Loucy (cell line): ENCODE results near the gene UQCR11.

Source experiments
- H2AFZ ChIP-seq: fragments of 200-600 bp; sonication (generic); 2 replicates; pipeline ENCODE4 v1.6.0; 2016; ENCODE audit warnings: antibody characterized with exemption, mild to moderate bottlenecking, low read length, moderate library complexity
- H3F3A ChIP-seq: fragments of 200-600 bp; 2 replicates; pipeline ENCODE4 v1.6.0; 2016; ENCODE audit warnings: antibody characterized with exemption, low read depth, mild to moderate bottlenecking
- H3K27me3 ChIP-seq: fragments of 200-600 bp; sonication (generic); 2 replicates; pipeline ENCODE4 v1.6.1; 2014; ENCODE audit warnings: low read length, mild to moderate bottlenecking; ENCODE audit not compliant: insufficient read depth, poor library complexity, severe bottlenecking
- H3K36me3 ChIP-seq: fragments of 200-600 bp; sonication (generic); 2 replicates; pipeline ENCODE4 v1.6.1; 2016; ENCODE audit warnings: low read length; ENCODE audit not compliant: insufficient read depth
- H3K4me1 ChIP-seq: fragments of 200-600 bp; sonication (generic); 2 replicates; pipeline ENCODE4 v1.5.1; 2014; ENCODE audit warnings: low read length, mild to moderate bottlenecking; ENCODE audit not compliant: insufficient read depth, poor library complexity, severe bottlenecking
- H3K4me2 ChIP-seq: fragments of 200-600 bp; sonication (generic); 2 replicates; pipeline ENCODE4 v1.6.0; 2014; ENCODE audit warnings: antibody characterized with exemption, low read length, low read depth, mild to moderate bottlenecking; ENCODE audit not compliant: poor library complexity, severe bottlenecking
- H3K4me3 ChIP-seq: fragments of 200-600 bp; sonication (generic); 2 replicates; pipeline ENCODE4 v1.5.1; 2014; ENCODE audit warnings: low read length, mild to moderate bottlenecking, mixed read lengths; ENCODE audit not compliant: poor library complexity, severe bottlenecking
- H3K79me2 ChIP-seq: fragments of 200-600 bp; sonication (generic); 2 replicates; pipeline ENCODE4 v1.6.1; 2014; ENCODE audit warnings: low read length; ENCODE audit not compliant: insufficient read depth
- H3K9ac ChIP-seq: fragments of 200-600 bp; sonication (generic); 2 replicates; pipeline ENCODE4 v1.6.0; 2014; ENCODE audit warnings: mild to moderate bottlenecking, low read depth, low read length, moderate library complexity; ENCODE audit not compliant: poor library complexity, severe bottlenecking
- H3K9me2 ChIP-seq: fragments of 200-600 bp; sonication (generic); replicated peaks from 2 replicates; pipeline ENCODE4 v1.6.1; 2016; ENCODE audit warnings: low read depth, low read length, mixed read lengths
- H3K9me3 ChIP-seq: fragments of 200-600 bp; sonication (generic); 2 replicates; pipeline ENCODE4 v1.6.1; 2014; ENCODE audit warnings: mild to moderate bottlenecking, antibody characterized with exemption, low read length, low read depth; ENCODE audit not compliant: insufficient read depth
- H4K20me1 ChIP-seq: fragments of 200-600 bp; sonication (generic); 2 replicates; pipeline ENCODE4 v1.6.0; 2014; ENCODE audit warnings: antibody characterized with exemption, low read length, mild to moderate bottlenecking; ENCODE audit not compliant: insufficient read depth, poor library complexity, severe bottlenecking
- EZH2phosphoT487 ChIP-seq: fragments of 200-600 bp; IDR thresholded peaks from 2 replicates; pipeline ENCODE4 v1.6.1; 2018; ENCODE audit warnings: antibody characterized with exemption, mild to moderate bottlenecking, moderate library complexity, borderline replicate concordance
- TF ChIP-seq, protein P1 (sequence below): fragments of 200-600 bp; sonication (generic); conservative IDR thresholded peaks from 2 replicates; pipeline ENCODE4 v1.5.1; 2014; ENCODE audit warnings: mild to moderate bottlenecking, antibody characterized with exemption, low read length

The UQCR11 gene

GRCh38 chr19:1605236-1606137 lies at the start of gene UQCR11:
TSS of gene UQCR11 (minus strand) at chr19:1605462. CDS start at chr19:1605409, 53 bp downstream.
- Histone ChIP-seq H3K9me2 (no peaks in the 10 kb centered on the region), H4K20me1 (peaks cover 14% of the 10 kb centered on the region), H3K36me3 (peaks cover 10% of the 10 kb centered on the region; the same call in 1 of the 2 replicates), H3K4me3 (peak within 1 kb of the TSS; percentile 100), H2AFZ (peak within 1 kb of the TSS; percentile 92), H3F3A (peaks cover 6% of the 10 kb centered on the region; the same call in 1 of the 2 replicates), H3K79me2 (peaks cover 45% of the 10 kb centered on the region), H3K4me2 (peak within 1 kb of the TSS; percentile 93), H3K9ac (peak within 1 kb of the TSS; percentile 97), H3K4me1 (peaks cover 8% of the 10 kb centered on the region), H3K27me3 (no peaks in the 10 kb centered on the region), H3K9me3 (no peaks in the 10 kb centered on the region)
- TF ChIP-seq EZH2phosphoT487: no peak
- TF ChIP-seq, protein P1, sequence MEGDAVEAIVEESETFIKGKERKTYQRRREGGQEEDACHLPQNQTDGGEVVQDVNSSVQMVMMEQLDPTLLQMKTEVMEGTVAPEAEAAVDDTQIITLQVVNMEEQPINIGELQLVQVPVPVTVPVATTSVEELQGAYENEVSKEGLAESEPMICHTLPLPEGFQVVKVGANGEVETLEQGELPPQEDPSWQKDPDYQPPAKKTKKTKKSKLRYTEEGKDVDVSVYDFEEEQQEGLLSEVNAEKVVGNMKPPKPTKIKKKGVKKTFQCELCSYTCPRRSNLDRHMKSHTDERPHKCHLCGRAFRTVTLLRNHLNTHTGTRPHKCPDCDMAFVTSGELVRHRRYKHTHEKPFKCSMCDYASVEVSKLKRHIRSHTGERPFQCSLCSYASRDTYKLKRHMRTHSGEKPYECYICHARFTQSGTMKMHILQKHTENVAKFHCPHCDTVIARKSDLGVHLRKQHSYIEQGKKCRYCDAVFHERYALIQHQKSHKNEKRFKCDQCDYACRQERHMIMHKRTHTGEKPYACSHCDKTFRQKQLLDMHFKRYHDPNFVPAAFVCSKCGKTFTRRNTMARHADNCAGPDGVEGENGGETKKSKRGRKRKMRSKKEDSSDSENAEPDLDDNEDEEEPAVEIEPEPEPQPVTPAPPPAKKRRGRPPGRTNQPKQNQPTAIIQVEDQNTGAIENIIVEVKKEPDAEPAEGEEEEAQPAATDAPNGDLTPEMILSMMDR: peak; percentile 53

DNA sequence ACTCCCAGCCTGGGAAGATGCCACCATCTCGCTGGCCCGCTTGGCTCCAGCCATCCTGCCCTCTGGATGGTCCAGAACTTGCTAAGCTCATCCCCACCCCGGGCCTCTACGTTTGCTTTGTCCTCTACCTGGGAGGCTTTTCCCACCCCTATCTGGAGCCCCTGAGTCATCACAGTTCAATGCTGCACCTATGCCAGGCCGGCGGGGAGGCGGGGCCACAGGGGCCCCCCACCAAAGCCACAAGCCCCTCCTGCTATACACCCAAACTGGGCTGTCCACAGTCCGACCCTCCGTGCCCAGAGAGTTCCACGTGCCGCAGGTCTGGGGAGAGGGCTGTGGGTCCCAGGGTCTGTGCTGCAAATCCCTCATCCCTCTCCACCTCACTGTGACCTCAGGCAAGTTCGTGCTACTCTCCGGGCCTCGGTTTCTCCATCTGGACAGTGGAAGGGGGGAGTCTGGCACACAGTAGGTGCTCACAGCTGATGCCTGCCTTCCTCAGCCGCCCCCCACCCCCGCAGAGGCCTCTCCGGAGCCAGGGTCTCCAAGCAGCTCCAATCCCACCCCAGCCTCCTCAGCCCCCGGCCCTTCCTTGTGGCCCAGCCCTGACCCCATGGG lies 49.0 kb upstream of the UQCR11 start:
- H3K36me3 ChIP-seq: peaks cover 7% of the 10 kb centered on the region; the same call in 1 of the 2 replicates
- H3K9ac ChIP-seq: no peak overlapping the region
- peaks cover 20% of the 10 kb centered on the region for H4K20me1 ChIP-seq
- no peak overlapping the region for H2AFZ ChIP-seq
- H3K27me3 ChIP-seq: no peaks in the 10 kb centered on the region
- H3K9me3 ChIP-seq: no peaks in the 10 kb centered on the region
- peaks cover 28% of the 10 kb centered on the region for H3K79me2 ChIP-seq
- H3K4me1 ChIP-seq: peaks cover 12% of the 10 kb centered on the region
- H3F3A ChIP-seq: no peaks in the 10 kb centered on the region
- TF ChIP-seq EZH2phosphoT487: no peak
- TF ChIP-seq, protein P1: no peak
- H3K9me2 ChIP-seq: no peaks in the 10 kb centered on the region
- H3K4me3 ChIP-seq: no peak overlapping the region
- no peak overlapping the region for H3K4me2 ChIP-seq

DNA sequence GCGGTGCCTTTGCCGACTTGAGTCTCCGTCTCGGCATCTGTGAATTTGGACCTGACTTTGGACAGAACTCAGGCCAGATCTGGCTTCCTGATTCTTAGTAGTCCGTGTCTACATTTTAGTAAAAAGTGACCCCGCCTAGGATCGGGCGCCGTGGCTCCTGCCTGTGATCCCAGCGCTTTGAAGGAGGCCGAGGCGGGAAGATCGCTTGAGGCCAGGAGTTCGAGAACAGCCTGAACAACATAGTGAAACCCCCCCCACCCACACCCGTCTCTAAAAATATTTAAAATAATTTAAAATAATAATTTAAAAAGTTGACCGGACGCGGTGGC lies 48.0 kb upstream of the UQCR11 start:
- peak overlapping the region; percentile 83 for H3K4me3 ChIP-seq
- H2AFZ ChIP-seq: peak overlapping the region; percentile 98
- peak overlapping the region; percentile 76 for H3K4me2 ChIP-seq
- H3K9me2 ChIP-seq: no peaks in the 10 kb centered on the region
- no peaks in the 10 kb centered on the region for H3F3A ChIP-seq
- TF ChIP-seq EZH2phosphoT487: no peak
- TF ChIP-seq, protein P1: no peak
- H3K79me2 ChIP-seq: peaks cover 38% of the 10 kb centered on the region
- peak overlapping the region; percentile 85 for H3K9ac ChIP-seq
- peaks cover 16% of the 10 kb centered on the region for H3K4me1 ChIP-seq
- no peaks in the 10 kb centered on the region for H3K9me3 ChIP-seq
- no peaks in the 10 kb centered on the region for H3K27me3 ChIP-seq
- peaks cover 15% of the 10 kb centered on the region; the same call in 1 of the 2 replicates for H3K36me3 ChIP-seq
- peaks cover 31% of the 10 kb centered on the region for H4K20me1 ChIP-seq
